ENCODE measurements around the gene ATXN7L1.

DNA sequence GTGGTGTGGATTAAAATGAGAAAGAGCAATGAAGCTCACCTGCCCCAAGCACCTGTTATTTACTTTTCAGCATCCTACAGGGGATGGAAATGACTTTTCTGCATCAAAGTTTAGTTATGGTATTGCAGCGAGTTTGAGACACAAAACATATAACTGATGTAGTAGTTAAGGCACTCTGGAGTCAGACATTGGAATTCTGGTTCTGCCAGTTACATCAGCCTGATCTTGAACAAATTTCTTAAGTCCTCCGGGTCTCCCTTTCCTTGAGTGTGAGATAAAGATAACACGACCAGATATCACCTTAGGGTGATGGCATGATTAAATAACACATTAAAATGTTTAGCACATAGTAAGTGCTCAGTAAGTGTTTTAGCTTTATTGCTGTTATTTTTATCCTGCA lies 97.4 kb downstream of the ATXN7L1 start:
- TF ChIP-seq EP300 (IDR thresholded peaks at IDR 0.05) (no peak), POLR2AphosphoS5 (IDR thresholded peaks at IDR 0.05) (no peak), POLR2A (IDR thresholded peaks at IDR 0.05; ENCODE audit: low read depth) (no peak)
- TF ChIP-seq, protein P1, sequence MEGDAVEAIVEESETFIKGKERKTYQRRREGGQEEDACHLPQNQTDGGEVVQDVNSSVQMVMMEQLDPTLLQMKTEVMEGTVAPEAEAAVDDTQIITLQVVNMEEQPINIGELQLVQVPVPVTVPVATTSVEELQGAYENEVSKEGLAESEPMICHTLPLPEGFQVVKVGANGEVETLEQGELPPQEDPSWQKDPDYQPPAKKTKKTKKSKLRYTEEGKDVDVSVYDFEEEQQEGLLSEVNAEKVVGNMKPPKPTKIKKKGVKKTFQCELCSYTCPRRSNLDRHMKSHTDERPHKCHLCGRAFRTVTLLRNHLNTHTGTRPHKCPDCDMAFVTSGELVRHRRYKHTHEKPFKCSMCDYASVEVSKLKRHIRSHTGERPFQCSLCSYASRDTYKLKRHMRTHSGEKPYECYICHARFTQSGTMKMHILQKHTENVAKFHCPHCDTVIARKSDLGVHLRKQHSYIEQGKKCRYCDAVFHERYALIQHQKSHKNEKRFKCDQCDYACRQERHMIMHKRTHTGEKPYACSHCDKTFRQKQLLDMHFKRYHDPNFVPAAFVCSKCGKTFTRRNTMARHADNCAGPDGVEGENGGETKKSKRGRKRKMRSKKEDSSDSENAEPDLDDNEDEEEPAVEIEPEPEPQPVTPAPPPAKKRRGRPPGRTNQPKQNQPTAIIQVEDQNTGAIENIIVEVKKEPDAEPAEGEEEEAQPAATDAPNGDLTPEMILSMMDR (IDR thresholded peaks at IDR 0.05), result no peak

Measured in esophagus muscularis mucosa (tissue), 4 donors.